Astrocyte (in vitro differentiated cells and primary cell): ENCODE data around the gene SHISA9.

Experiments used
- EZH2 ChIP-seq: IDR thresholded peaks from 2 replicates; pipeline ENCODE4 v1.6.1; 2012; ENCODE audit warnings: mild to moderate bottlenecking, low read length, inconsistent platforms; ENCODE audit not compliant: insufficient read depth
- TF ChIP-seq, protein P1 (sequence below): IDR thresholded peaks from 2 replicates; pipeline ENCODE4 v1.5.1; 2011; ENCODE audit warnings: low read depth, mild to moderate bottlenecking, inconsistent platforms, low read length, moderate library complexity; ENCODE audit not compliant: insufficient read depth

DNA sequence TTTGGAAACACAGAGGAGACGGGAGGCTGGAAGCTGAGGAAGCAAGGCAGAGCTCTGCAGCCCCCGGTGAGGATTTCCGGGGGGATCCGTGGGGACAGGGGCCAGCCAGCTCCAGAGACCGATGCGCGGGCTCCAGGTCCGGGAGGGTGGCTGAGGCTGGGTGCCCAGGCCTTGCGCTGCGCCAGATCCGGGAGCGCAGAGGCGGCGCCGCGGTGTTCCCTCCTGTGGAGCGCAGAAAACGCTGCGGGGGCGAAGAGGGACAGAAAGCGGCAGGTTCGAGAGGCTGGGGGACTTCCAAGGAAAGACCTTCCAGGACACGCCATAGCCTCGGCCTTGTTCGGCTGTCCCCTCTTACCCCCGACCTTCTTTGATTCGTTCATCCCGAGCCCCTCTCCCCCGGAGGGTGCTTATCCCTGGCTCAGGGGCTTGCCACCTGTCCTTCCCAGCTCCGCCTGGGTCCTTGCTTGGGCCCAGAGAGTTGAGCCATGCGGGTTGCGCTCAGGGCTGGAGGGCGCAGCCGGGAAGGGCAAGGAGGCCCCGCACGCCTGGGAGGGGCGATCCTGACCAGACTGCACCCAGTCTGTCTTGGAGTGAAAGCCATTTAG lies 697 bp upstream of the SHISA9 start:
- TF ChIP-seq EZH2, result peak; percentile 61
- TF ChIP-seq, protein P1, sequence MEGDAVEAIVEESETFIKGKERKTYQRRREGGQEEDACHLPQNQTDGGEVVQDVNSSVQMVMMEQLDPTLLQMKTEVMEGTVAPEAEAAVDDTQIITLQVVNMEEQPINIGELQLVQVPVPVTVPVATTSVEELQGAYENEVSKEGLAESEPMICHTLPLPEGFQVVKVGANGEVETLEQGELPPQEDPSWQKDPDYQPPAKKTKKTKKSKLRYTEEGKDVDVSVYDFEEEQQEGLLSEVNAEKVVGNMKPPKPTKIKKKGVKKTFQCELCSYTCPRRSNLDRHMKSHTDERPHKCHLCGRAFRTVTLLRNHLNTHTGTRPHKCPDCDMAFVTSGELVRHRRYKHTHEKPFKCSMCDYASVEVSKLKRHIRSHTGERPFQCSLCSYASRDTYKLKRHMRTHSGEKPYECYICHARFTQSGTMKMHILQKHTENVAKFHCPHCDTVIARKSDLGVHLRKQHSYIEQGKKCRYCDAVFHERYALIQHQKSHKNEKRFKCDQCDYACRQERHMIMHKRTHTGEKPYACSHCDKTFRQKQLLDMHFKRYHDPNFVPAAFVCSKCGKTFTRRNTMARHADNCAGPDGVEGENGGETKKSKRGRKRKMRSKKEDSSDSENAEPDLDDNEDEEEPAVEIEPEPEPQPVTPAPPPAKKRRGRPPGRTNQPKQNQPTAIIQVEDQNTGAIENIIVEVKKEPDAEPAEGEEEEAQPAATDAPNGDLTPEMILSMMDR, result no peak
